Stimulated activated CD4-positive, alpha-beta T cell treated with anti-CD3 and anti-CD28 coated beads, TNF-alpha, amount 100 ng/mL, for 24 hours (primary cell): ENCODE data around the gene HSDL1.
"Not testable (repeated sequence)": the region's sequence is repeated elsewhere in the genome, so short reads cannot be mapped to it uniquely, and the experiment has no call there.

Experiments
- DNase-seq, 3 experiments: peaks; one replicate each; pipeline ENCODE4 v3.0.0-alpha.2; 2020; ENCODE audit warnings: low read depth in 3 of 3

HSDL1 gene

GRCh38 chr16:84138824-84139627, 6.0 kb downstream of the HSDL1 start:
- peak in 1 of 3 experiments; percentile 33 for DNase-seq

- no peak for DNase-seq
These were observed 6.5 kb downstream of the HSDL1 start for GRCh38 chr16:84138500-84138823.

DNA sequence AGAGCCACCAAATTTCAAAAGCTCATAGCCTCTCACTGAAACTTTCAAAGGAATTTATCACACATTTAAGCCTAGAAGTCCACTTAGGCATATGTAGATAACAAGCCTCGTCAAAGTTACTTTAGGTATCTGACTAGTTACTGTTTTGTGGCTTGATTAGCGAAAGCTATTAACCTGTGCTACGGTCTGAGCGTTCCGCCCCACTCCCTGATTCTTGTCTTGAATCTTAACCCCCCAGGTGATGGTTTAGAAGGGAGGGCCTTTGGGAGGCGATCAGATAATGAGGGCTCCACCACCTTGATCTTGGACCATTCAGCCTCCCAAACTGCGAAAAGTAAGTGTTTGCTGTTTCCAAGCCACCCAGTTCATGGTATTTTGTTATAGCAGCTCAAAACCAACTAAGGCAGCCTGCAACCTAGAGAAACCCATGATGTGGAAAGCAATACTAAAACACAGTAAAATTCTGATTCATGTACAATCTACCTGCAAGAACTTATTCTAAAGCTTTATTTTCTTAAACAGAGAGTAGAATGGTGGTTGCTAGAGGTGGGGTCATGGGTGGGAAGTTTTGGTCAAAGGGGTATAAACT, 7.1 kb downstream of the HSDL1 start:
- DNase-seq: no peak

GRCh38 chr16:84137287-84137686, 7.7 kb downstream of the HSDL1 start:
- no peak for DNase-seq

DNA sequence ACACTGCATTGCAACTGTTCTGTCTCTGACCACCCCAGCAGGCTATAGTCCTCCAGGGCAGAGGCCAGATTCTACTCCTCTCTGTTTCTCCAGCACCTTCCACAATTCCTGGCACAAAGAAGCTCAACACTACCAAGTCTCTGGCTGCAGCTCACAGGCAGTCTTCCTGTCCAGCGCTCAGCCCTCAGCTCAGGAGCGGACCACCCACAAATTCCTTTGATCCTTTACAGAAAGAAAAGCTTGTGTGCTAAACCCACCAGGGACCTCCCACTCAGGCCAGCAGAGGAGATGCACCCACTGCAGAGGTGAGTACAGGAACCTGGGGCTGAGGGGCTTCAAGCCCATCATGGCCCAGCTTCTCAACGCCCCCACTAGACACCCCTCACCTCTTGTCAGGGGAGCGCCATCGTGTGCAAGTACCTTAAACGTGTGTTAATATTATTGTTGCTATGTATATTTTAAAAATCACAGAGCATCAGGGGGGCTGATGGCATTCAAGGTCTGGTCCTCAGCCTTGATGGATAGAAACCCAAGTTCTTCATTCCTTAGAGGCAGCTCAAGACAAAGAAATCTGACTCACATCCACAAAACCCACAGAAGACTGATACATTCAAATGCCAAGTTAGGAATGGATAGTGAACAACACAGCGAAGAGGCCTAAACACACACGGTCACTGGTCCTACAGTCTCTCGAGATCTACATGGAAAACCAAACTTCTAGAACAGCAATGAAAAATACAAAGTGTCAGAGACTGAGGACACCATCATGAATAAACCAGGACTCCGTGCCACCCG, 8.4 kb downstream of the HSDL1 start:
- DNase-seq: no peak

DNA sequence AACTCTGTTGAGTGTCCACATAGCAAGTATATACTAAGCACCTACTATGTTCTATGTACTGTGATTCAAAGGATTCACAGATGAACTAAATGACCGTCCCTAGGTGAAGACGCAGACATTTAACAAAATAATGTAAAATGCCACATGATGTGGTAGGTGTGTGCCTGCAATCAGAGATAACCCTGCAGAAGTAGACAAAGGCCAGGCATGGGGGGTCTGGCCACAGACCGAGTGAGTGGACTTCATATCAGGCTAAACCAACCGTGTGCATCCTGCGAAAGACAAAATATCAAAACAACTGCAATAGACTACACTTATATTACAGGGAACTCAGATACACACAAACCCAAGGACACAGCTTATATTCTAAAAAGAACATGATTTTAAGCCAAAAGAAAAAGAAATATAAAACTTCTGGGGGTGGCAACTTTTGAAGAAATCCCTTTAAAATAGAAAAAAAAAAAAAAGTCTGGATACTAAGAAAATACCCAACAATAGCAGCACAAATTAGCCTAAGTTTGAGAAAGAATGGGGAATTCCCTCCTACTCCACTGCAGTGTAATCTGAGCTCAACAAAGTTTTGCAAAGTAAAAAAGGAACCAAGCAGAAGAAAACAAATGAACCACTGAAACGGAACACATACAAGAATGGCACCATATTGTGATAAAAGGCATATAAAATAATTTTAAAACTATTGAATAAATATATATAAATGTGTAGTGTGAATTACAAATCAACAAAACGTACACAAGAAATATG, 12.3 kb downstream of the HSDL1 start:
- no peak for DNase-seq

GRCh38 chr16:84131117-84131516, 13.9 kb downstream of the HSDL1 start:
- no peak for DNase-seq

DNA sequence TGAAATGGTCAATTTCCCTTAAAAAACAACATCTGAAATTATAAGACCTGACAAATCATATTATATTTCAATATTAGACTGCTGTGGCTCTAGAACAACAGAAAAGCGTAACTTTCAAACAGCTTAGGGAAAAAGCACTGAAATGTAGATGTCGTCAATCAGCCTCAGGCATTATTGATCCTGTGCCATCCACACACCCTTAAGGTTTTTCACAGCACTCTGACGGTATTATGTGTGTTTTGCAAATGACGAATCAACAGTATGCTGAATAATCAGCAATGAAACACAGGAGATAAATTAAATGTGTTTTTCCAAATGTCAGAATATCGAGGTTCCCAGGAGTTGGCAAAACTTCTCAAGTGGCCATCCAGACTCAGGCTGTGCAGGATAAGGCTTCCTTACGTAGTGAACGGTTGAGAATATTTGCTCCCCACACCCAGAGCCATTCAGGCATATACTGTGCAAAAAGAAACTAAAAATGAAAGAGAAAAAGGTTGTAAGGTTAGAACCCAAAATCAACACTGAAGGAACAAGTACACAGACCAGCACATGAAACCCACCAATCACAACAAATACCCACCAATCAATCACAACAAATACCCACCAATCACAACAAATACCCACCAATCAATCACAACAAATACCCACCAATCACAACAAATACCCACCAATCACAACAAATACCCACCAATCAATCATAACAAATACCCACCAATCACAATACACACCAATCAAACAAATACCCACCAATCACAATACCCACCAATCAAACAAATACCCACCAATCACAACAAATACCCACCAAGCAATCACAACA, 20.5 kb downstream of the HSDL1 start:
- DNase-seq: no peak

DNA sequence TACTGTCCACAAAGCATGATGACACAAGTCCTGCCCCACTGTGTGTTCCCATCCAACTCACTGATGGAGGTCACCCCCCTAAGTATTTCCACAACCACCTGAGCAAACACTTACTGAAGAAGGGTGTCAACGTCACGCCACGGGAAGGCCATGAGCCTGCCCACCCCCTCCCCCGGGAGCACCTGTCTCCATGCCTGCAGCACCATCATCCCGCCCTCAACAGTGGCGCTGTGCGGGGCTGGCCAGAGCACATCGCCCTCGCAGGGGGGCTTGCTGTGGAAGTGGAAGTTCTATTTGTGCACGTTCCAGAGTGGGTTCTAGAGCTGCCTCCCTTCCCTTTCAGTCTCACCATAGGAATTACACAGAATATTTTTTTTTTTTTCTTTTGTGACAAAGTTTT, 24.0 kb downstream of the HSDL1 start:
- no peak for DNase-seq

DNA sequence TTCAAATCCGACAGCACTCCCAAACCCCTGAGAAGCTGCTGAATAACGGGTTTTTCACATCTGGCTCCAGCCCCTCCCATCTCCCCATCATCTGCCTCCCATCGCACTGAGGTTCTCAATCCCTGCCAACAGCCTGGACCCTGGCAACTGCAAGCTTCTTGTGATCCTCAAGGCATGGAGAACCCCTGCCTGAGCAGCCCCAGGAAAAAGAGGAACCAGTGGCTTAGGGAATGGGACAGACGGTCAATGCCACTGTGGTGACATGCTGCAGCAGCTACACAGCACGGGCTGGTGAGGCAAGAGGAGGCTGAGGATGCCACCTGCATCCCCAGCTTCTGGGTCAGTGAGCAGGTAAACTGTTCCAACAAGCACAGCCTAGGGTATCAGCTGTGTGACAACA, 25.0 kb downstream of the HSDL1 start:
- DNase-seq: no peak

DNA sequence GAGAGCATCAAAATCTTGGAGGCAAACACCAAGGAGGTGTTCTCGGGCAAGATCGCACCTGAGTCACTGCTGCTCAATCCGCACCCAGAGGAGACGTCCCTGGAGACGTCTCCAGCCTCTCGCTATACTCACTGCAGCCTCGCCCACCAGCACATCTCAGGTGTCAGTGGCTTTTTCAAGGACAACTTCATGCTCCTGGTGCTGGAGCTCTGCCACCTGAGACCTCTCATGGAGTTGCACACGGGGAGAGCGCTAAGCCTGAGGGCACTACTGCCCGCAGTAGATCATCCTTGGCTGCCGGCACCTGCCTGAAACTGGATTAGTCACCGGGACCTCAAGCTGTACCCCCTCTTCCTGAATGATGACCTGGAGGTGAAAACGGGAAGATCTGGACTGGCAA, 25.6 kb downstream of the HSDL1 start:
- no peak for DNase-seq

DNA sequence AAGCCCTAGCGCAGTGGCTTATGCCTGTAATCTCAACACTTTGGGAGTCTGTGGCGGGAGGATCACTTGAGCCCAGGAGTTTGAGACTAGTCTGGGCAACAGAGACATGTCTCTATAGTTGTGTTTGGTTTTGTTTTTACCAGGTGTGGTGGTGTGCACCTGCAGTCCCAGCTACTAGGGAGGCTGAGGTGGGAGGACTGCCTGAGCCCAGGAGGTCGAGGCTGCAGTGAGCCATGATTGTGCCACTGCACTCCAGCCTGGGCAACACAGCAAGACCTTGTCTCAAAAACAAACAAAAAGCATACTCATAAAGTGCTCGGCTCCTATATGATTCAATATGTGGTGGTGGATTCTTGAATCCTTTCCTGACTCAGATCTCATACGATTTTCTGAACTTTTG, 26.7 kb downstream of the HSDL1 start:
- not testable (repeated sequence) for DNase-seq

DNA sequence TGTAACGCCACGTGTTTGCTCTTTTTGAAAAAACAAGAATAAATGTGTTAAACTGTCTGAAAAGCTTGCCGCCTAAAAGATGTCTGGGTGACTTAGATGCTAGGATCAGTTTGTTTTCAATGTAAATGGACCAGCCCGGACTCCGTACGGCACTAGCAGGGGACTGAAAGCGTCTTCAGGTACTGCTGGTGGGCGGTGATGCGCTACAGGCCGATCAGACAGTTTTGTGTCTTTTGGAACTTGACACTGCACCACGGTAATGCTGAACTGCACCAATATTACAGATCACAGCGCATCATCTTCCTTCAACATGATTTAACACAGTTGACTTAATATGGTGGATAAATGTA, 27.5 kb downstream of the HSDL1 start:
- peak in 2 of 3 experiments; percentile 14 to 41 for DNase-seq

DNA sequence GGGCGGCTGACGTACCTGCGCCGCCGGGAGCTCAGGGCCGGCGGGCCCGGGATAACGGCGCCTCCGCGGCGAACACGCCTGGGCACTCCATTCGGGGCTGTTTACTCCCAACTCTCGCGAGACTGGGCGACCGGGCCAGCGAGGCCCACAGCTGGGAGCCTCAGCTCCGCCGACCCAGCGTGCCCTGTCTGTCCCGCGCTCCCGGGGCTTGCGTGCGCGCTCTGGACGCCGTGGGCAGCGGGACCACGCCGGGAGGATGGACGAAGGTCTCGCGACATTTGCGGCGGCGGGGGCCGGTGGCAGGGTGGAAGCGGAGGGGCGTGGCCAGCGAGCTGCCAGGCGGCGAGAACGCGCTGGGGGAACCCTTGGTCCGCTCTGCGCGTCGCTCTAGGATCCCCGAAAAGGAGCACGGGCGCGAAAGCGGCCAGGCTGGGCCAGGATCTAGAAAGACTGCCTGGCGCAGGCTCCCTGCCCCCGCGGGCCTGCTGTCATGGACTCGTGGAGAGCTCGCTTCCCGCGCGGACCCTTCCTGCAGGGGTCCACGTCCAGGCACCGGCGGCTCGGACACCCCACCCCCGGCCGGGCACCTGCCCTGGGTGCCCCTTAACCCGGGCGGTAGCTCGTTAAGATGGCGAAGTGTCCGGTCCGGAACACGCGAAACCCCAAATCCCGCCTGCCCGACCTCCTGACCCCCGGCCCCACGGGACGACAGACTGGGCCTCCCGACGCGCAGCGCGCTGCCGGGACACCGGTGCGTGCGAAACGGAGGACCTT, 28.1 kb downstream of the HSDL1 start, which contains the start of gene MBTPS1:
Gene MBTPS1, minus strand, starts transcription at position 223 of the 774 bp plus-strand sequence. CDS start 15,159 bp downstream, outside the sequence.
- peak; percentile 93 to 98 (median 98) for DNase-seq

- peak; percentile 16 to 36 (median 22) for DNase-seq
These were observed 28.9 kb downstream of the HSDL1 start for GRCh38 chr16:84115919-84116719.

GRCh38 chr16:84111949-84112348, 33.0 kb downstream of the HSDL1 start:
- DNase-seq: peak in 2 of 3 experiments; percentile 9 to 44

DNA sequence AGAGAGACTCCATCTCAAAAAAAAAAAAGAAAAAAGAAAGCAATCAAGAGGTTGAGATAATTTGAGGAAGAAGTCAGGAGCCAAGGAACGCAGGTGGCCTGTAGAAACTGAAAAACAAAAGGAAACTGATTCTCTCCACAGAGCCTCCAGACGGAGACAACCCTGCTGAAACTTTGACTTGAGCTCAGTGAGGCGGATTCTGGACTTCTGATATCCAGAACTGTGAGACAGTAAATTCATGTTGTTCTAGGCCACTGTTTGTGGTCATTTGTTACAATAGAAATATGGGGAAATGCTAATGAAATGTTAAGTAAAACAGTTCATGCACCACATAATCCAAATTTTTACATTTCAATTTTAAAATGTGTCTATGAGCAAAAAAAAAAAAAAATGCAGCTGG, 33.5 kb downstream of the HSDL1 start:
- DNase-seq: no peak

GRCh38 chr16:84110527-84110926, 34.5 kb downstream of the HSDL1 start:
- DNase-seq: no peak

GRCh38 chr16:84109598-84110335, 35.2 kb downstream of the HSDL1 start:
- no peak for DNase-seq
